GM20431 (cell line): Measurements from ENCODE around the gene NR2F1-AS1.

Experiments used
- in situ Hi-C: fragments of 300-500 bp; cut with MseI, MboI; formaldehyde crosslinking; loops from one replicate; pipeline ENCODE4 v1.15.0; 2020; ENCODE audit warnings: low sequenced_read_pairs; ENCODE audit not compliant: unreplicated experiment

NR2F1-AS1 gene

GRCh38 chr5:93578813-93579691 is 2.0 kb downstream of the NR2F1-AS1 start:
- in situ Hi-C loops = no loop called here

GRCh38 chr5:93577854-93578812 is 2.9 kb downstream of the NR2F1-AS1 start:
- in situ Hi-C loops = no loop called here

GRCh38 chr5:93576994-93577853 is 3.8 kb downstream of the NR2F1-AS1 start:
- in situ Hi-C loops = no loop called here

- in situ Hi-C loops = no loop called here
These were observed 5.3 kb downstream of the NR2F1-AS1 start for GRCh38 chr5:93575461-93576414.

- in situ Hi-C loops = no loop called here
These were observed 6.3 kb downstream of the NR2F1-AS1 start for GRCh38 chr5:93574491-93575305.

GRCh38 chr5:93573354-93574351 is 7.4 kb downstream of the NR2F1-AS1 start:
- in situ Hi-C loops = no loop called here

GRCh38 chr5:93572608-93573353 is 8.2 kb downstream of the NR2F1-AS1 start:
- in situ Hi-C loops = no loop called here

GRCh38 chr5:93572101-93572607 is 8.9 kb downstream of the NR2F1-AS1 start:
- in situ Hi-C loops = no loop called here

- in situ Hi-C loops = no loop called here
These were observed 9.7 kb downstream of the NR2F1-AS1 start for GRCh38 chr5:93571114-93571949.

GRCh38 chr5:93570294-93571113 is 10.5 kb downstream of the NR2F1-AS1 start:
- in situ Hi-C loops = no loop called here

GRCh38 chr5:93569300-93570160 is 11.5 kb downstream of the NR2F1-AS1 start:
- in situ Hi-C loops = no loop called here

- in situ Hi-C loops = no loop called here
These were observed 13.6 kb downstream of the NR2F1-AS1 start for GRCh38 chr5:93567424-93567823.

GRCh38 chr5:93566091-93566490 is 14.9 kb downstream of the NR2F1-AS1 start:
- in situ Hi-C loops = no loop called here
